Loucy (cell line): ENCODE results near the gene ESR2.

Experiments
- H2AFZ ChIP-seq: fragments of 200-600 bp; sonication (generic); 2 replicates; pipeline ENCODE4 v1.6.0; 2016; ENCODE audit warnings: antibody characterized with exemption, mild to moderate bottlenecking, low read length, moderate library complexity
- H3F3A ChIP-seq: fragments of 200-600 bp; 2 replicates; pipeline ENCODE4 v1.6.0; 2016; ENCODE audit warnings: antibody characterized with exemption, low read depth, mild to moderate bottlenecking
- H3K27me3 ChIP-seq: fragments of 200-600 bp; sonication (generic); 2 replicates; pipeline ENCODE4 v1.6.1; 2014; ENCODE audit warnings: low read length, mild to moderate bottlenecking; ENCODE audit not compliant: insufficient read depth, poor library complexity, severe bottlenecking
- H3K36me3 ChIP-seq: fragments of 200-600 bp; sonication (generic); 2 replicates; pipeline ENCODE4 v1.6.1; 2016; ENCODE audit warnings: low read length; ENCODE audit not compliant: insufficient read depth
- H3K4me1 ChIP-seq: fragments of 200-600 bp; sonication (generic); 2 replicates; pipeline ENCODE4 v1.5.1; 2014; ENCODE audit warnings: low read length, mild to moderate bottlenecking; ENCODE audit not compliant: insufficient read depth, poor library complexity, severe bottlenecking
- H3K4me2 ChIP-seq: fragments of 200-600 bp; sonication (generic); 2 replicates; pipeline ENCODE4 v1.6.0; 2014; ENCODE audit warnings: antibody characterized with exemption, low read length, low read depth, mild to moderate bottlenecking; ENCODE audit not compliant: poor library complexity, severe bottlenecking
- H3K4me3 ChIP-seq: fragments of 200-600 bp; sonication (generic); 2 replicates; pipeline ENCODE4 v1.5.1; 2014; ENCODE audit warnings: low read length, mild to moderate bottlenecking, mixed read lengths; ENCODE audit not compliant: poor library complexity, severe bottlenecking
- H3K79me2 ChIP-seq: fragments of 200-600 bp; sonication (generic); 2 replicates; pipeline ENCODE4 v1.6.1; 2014; ENCODE audit warnings: low read length; ENCODE audit not compliant: insufficient read depth
- H3K9ac ChIP-seq: fragments of 200-600 bp; sonication (generic); 2 replicates; pipeline ENCODE4 v1.6.0; 2014; ENCODE audit warnings: mild to moderate bottlenecking, low read depth, low read length, moderate library complexity; ENCODE audit not compliant: poor library complexity, severe bottlenecking
- H3K9me2 ChIP-seq: fragments of 200-600 bp; sonication (generic); replicated peaks from 2 replicates; pipeline ENCODE4 v1.6.1; 2016; ENCODE audit warnings: low read depth, low read length, mixed read lengths
- H3K9me3 ChIP-seq: fragments of 200-600 bp; sonication (generic); 2 replicates; pipeline ENCODE4 v1.6.1; 2014; ENCODE audit warnings: mild to moderate bottlenecking, antibody characterized with exemption, low read length, low read depth; ENCODE audit not compliant: insufficient read depth
- H4K20me1 ChIP-seq: fragments of 200-600 bp; sonication (generic); 2 replicates; pipeline ENCODE4 v1.6.0; 2014; ENCODE audit warnings: antibody characterized with exemption, low read length, mild to moderate bottlenecking; ENCODE audit not compliant: insufficient read depth, poor library complexity, severe bottlenecking
- CTCF ChIP-seq: fragments of 200-600 bp; sonication (generic); conservative IDR thresholded peaks from 2 replicates; pipeline ENCODE4 v1.5.1; 2014; ENCODE audit warnings: mild to moderate bottlenecking, antibody characterized with exemption, low read length
- EZH2phosphoT487 ChIP-seq: fragments of 200-600 bp; IDR thresholded peaks from 2 replicates; pipeline ENCODE4 v1.6.1; 2018; ENCODE audit warnings: antibody characterized with exemption, mild to moderate bottlenecking, moderate library complexity, borderline replicate concordance

ESR2 gene

DNA sequence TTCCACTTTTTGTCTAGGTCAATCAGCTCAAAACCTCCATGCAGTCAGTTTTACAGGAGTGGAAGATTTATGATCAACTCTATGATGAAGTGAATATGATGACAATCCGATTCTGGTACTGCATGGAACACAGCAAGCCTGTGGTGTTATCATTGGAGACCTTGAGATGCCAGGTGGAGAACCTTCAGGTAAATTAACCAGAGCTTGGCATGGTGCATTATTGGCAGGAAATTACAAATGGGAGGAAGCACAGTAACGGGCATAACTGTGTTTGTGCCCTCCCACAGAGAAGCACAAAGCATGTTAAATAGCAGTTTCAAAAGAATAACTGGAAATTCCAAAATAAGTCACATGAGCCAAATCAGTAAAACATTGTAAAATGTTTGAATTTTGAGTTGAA is 135.6 kb downstream of the ESR2 start:
- TF ChIP-seq CTCF (no peak), EZH2phosphoT487 (no peak)
- Histone ChIP-seq H2AFZ (no peak overlapping the region), H4K20me1 (no peaks in the 10 kb centered on the region), H3K4me1 (no peaks in the 10 kb centered on the region), H3K4me3 (no peak overlapping the region), H3K9me3 (no peaks in the 10 kb centered on the region), H3K9ac (no peak overlapping the region), H3K27me3 (no peaks in the 10 kb centered on the region), H3K36me3 (peaks cover 6% of the 10 kb centered on the region; the same call in 1 of the 2 replicates), H3K79me2 (no peaks in the 10 kb centered on the region), H3K4me2 (no peak overlapping the region), H3F3A (no peaks in the 10 kb centered on the region), H3K9me2 (no peaks in the 10 kb centered on the region)

GRCh38 chr14:64149921-64150320 is 144.2 kb downstream of the ESR2 start:
- Histone ChIP-seq H3K9me2 (no peaks in the 10 kb centered on the region), H3K36me3 (peaks cover 7% of the 10 kb centered on the region; the same call in 1 of the 2 replicates), H3K79me2 (no peaks in the 10 kb centered on the region), H3K4me2 (no peak overlapping the region), H4K20me1 (no peaks in the 10 kb centered on the region), H2AFZ (no peak overlapping the region), H3K9me3 (no peaks in the 10 kb centered on the region), H3K9ac (no peak overlapping the region), H3F3A (no peaks in the 10 kb centered on the region), H3K4me1 (no peaks in the 10 kb centered on the region), H3K4me3 (no peak overlapping the region), H3K27me3 (no peaks in the 10 kb centered on the region)
- TF ChIP-seq EZH2phosphoT487 (no peak), CTCF (no peak)

- TF ChIP-seq EZH2phosphoT487 = no peak
- TF ChIP-seq CTCF = no peak
- Histone ChIP-seq H3K4me3 (no peak overlapping the region), H3K9me2 (no peaks in the 10 kb centered on the region), H3K9ac (no peak overlapping the region), H3K79me2 (no peaks in the 10 kb centered on the region), H2AFZ (no peak overlapping the region), H4K20me1 (no peaks in the 10 kb centered on the region), H3K36me3 (peaks cover 13% of the 10 kb centered on the region; the same call in 1 of the 2 replicates), H3K27me3 (no peaks in the 10 kb centered on the region), H3K9me3 (no peaks in the 10 kb centered on the region), H3K4me1 (peaks cover 7% of the 10 kb centered on the region), H3K4me2 (no peak overlapping the region), H3F3A (no peaks in the 10 kb centered on the region)
These were observed 146.9 kb downstream of the ESR2 start for GRCh38 chr14:64147126-64147790.
